ENCODE measurements around the gene ATXN7L1.
"Not testable (repeated sequence)": the region's sequence is repeated elsewhere in the genome, so short reads cannot be mapped to it uniquely, and the experiment has no call there.

Gene ATXN7L1

DNA sequence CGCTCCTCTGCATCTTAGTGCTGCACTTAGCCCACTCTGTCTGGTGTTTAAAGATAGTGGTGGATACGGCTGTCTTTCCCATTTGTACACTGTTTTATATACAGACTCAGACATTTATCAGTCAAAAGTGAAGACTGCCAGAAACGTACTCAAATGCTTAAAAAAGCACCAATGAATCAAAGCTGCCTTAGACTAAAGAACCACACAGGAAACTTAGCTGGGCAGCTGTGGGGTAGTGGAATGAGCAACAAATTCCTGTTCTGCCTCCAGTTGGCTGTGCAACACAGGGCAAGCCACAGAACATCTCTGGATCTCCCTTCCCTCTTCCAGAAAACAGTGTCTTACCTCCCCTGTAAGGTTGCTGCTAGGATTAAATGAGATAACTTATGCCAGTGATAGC, 76.0 kb downstream of the ATXN7L1 start:
- no peak for DNase-seq

DNA sequence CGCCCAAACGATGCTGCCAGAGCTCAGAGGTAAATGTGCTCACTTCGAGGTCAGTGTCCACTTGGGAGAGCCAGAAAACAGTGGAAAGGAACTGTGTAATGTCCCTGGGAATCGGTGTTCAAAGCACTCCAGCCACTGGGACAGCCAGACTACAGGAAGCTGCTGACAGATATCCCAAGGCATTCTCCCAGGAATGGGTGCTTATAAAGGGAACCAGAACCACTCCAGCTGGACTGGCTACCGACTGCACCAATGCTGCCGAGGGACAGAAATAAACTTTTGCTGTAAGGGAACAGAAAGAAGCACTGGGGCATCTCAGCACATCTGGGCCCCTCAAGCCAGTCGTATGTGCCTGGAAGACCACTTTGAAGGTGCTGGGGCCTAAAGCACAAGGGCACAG, 76.7 kb downstream of the ATXN7L1 start:
- no peak for DNase-seq

DNA sequence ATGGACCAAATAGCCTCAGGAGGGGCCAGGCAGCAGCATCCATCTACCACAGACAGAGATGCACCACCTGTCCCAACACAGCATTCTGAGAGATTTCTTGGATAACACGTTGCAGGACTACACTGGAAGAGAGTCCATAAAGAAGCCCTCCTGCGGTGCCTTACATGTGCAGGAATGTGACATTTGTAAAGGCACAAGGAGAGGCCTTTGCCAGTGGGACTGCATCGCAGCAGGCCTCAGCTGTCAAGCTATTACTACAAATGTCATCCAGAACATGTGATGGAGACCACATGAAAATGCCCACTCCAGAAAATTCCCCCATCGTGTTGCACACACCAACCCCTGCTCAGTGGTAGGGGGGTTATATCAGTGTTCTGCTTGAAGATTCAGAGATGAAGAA, 77.4 kb downstream of the ATXN7L1 start:
- no peak for DNase-seq

DNA sequence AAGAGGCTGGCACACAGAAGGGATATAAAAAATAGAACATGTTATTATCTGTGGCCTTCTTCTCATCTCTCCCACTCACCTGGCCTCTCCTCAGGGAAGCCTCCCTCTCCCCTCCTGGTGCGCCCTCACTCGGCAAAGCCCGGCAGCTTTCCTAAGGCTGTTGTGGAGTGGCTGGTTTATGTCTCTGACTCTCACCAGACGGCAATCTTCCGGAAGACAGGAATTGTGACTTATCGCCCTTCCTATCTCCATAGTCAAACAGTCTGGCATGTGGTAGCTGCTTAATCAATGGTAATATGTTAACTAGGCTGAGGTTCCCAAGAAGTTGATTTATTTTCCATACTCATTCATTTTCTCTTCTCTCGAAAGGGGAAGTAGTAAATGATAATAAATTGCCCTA, 78.7 kb downstream of the ATXN7L1 start:
- no peak for DNase-seq

DNA sequence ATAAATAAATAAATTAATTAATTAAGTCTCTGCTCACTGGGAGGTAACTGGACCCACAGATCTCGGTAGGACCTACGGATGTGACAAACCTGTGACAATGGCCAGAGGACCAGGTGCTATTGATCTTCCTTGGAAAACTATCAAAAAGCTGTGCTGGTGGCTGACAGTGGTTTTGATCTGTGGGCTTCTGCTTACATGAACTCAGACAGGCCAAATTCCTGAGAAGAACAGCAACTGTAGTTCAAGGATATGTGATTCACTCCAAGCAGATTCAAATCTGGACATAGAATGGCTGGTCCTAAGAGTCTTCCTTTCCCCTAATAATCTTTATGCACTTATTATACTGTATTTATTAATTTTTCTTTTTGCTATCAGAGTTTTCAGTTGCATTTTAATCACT, 80.0 kb downstream of the ATXN7L1 start:
- DNase-seq = no peak

DNA sequence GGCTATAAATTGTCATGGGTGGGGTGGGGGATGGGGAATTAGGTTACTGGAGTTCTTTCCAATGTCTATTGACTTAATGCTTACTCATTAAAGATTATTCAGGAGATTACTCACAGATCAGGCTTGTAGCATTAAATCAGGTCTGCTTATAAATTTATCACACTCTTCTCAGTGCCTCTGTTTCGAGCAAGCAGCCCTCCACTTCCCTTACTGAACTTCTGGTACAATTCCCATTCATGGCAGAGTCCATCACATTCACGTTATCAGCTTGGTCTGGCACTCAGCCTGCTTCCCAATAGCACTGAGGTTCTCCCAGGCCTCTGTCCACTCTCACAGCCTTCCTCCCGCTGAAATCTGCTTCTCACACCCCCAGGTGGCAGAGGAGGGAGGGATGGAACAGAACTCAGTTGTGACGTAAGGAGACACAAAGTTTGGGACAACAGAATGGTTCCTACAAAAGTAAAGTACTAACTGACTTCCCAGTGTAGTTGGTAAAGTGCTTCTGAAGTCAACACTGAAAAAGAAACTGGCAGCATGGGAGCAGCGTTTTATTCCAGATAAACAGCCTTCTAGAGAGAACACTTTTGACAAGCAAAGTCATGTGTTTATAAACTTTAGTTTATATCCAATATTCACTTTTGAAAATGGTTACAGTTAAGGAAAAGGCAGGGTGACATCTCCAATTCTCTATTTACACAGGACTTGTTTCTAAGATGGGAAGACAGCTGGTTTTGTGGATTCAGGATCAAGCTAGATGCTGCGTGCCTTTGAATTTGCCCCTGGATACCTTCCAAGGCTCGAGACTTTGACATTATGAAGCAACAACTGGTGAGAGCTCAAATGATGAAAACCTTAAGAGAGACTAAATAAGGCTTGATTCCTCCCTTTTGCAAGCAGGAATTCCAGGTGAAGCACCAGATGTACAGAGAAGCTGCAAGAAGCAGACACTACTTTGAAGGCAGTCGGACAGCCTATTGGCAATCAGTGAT, 81.4 kb downstream of the ATXN7L1 start:
- no peak for DNase-seq

DNA sequence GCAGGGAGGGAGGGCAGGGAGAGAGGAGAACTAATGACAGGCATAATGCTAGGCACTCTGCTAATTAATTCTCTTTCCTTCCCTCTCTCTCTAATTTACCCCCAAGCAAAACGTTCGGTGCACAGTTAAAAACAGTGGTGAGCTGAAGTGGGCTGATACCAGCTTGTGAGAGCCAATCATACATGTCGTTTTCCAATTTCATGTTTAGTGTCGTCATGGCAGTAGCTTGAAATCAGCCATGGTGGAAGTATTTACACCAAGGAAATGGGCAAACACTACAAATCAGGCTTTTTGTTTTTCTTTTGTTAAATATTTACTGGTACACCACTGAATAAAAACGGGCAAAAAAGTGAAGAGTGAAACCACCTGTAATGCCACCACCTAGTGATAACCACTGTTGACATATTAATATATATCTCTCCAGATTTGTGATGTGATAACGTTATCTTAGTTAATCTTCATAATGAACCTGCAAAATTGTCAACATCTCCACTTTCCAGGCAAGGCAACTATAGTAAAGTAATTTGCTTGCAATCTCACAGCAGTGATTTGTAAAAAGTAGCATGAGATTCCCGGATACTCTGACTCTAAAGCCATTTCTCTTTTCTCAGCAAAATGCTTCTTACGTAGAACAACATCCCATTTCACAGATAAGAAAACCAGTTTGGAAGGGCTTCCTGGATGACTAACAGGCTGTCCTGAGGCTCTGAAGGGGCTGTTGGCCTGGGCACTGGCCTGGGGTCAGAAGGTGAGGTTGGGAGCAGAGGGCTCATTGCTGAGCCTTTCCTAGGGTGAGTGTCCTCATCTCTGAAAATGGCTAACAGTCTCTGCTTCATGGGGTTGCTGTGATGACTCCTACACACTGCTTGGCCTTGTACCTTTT, 83.7 kb downstream of the ATXN7L1 start:
- no peak for DNase-seq

DNA sequence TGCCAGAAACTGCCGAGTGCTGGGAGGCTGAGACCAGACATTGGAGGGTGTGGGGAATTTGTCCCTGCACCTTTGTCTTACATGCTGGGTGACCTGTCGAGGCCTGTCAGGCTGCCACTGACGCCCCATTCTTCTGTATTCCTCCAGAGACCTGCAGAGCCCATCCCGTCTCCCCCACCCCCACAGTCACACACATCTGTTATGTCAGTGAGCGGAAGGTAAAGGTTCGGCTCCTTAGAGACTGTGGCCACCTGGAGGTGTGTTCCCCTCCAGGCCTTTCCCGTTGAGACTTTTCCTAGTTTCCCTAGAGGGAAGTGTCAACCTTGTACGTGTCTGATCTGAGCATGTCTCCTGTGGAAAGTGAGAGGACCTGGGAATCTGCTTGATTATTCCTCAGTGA, 84.5 kb downstream of the ATXN7L1 start:
- no peak for DNase-seq

DNA sequence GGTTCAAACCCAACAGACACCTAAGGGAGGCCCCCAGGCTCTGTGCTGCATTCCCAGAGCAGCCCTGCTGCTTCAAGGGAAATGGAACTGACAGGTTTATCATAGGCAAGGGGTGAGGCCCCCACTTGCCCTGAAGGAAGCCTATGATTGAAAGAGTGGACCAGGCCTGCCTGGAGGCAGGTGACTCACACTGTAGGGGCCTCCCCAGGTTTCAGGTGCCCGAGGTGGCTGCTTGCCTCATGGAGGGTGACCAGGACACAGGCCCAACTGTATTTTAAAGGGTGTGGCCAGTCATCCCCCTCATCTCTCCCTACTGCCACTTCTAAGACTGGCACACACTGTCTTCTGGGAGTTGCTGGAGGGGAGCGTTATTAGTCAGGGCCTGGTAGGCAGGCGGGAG, 85.4 kb downstream of the ATXN7L1 start:
- DNase-seq = no peak

DNA sequence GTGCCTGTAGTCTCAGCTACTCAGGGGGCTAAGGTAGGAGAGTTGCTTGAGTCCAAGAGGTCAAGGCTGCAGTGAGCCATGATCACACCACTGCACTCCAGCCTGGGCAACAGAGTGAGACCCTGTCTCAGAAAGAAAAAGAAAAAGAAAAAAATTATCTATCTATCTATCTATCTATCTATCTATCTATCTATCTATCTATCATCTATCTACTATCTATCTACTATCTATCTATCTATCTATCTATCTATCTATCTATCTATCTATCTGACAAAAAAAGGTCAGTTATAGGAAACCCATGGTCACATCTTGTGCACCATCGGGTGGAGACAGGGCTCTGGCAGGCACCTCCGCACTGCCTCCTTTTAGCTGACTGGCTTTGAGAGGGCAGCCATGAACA, 85.9 kb downstream of the ATXN7L1 start:
- not testable (repeated sequence) for DNase-seq

DNA sequence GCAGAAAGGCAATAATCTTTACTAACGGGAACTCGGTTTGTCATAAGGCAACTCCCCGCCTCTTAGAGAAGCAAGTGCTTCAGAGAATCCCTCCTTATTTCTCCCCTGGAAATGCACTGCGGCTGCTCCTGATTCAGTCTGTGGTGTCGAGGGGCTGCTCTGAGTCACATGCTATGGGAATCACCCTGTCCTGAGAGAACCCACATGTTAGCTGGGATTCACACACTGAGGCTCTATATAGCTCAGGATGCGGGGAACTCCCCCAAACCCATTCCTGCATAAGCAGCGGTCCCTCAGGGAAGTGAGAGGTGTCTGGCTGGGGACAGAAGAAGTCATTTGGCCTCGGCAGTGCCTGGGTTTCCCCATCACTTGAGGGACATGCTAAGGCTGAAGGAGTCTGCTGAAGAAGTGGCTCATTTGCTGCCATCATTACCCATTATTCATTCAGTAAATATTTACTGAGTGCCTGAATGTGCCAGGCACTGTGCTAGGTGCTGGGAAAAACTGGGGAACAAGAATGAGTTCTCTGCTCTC, 87.5 kb downstream of the ATXN7L1 start:
- DNase-seq = no peak

DNA sequence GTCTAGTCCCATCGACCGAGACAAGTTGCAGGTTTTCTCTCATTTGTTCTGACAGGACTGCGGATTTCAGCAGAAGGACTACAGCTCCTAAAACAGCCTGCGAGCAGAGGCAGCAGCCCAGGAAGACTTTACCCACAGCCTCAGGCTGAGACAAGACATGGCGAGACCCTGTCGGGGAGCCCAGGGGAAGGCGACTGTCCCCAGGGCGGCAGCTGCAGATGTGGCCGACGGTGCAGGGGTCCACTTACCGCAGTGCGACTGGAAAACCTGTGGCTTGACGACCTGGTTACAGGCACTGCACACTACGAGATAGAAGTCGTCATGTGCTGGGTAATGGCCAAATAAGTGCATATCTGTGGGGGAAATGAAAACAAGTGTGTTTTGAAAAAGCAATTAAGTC, 88.0 kb downstream of the ATXN7L1 start:
- DNase-seq = no peak

DNA sequence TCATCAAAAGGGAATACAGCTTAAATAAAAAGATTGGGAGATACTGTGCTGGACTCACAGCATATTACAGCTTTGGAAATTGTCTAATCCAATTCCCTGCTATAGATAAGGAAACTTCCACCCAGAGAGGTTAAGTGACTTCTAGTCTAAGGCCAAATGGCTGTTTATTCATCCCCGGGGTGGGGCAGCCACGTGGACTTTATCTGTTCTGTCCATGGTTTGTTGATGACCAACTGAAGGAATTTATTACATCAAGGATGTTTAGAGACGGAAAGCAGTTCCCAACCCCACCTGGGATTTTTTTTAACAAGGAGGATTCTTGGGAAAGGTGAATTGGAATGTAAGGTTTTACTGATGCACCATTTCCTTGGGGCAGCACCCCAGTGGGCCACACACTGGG, 88.6 kb downstream of the ATXN7L1 start:
- no peak for DNase-seq

DNA sequence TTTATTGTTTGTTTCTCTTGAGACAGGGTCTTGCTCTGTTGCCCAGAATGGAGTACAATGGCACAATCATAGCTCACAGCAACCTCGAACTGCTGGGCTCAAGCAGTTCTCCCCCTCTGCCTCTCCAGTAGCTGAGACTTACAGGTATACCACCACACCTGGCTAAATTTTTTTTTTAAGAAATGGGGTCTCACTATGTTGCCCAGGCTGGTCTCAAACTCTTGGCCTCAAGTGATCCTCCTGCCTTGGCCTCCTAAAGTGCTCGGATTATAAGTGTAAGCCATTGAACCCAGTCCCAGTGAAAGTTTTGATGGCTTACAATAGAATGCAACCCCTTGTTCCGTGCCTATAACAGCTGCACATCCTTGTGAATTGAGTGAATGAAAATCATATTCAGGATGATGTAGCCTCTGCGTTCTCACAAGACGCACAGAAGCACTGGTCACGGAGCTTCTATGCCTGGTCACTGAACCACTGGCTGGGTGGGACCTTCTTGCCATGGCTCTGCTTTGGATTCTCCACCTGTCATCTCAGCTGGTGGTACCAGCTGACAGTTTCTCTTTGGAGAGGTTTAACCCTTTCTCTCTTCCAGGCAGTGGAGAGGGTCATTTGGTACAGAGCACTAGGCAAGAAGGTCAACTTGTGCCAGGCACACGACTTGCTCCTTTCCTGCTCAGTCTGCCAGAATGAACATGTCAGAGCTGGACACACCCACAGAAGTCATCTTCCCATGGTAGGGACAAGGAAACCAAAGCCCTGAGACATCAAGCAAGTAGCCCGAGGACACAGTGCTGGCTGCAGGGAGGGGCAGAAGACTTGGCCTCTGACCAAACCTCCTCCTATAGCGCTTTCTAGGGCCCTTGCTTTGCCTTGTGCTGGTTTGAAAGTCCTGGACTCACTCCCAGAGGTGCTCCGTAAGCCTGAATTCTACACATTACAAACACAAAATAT, 89.6 kb downstream of the ATXN7L1 start:
- no peak for DNase-seq

DNA sequence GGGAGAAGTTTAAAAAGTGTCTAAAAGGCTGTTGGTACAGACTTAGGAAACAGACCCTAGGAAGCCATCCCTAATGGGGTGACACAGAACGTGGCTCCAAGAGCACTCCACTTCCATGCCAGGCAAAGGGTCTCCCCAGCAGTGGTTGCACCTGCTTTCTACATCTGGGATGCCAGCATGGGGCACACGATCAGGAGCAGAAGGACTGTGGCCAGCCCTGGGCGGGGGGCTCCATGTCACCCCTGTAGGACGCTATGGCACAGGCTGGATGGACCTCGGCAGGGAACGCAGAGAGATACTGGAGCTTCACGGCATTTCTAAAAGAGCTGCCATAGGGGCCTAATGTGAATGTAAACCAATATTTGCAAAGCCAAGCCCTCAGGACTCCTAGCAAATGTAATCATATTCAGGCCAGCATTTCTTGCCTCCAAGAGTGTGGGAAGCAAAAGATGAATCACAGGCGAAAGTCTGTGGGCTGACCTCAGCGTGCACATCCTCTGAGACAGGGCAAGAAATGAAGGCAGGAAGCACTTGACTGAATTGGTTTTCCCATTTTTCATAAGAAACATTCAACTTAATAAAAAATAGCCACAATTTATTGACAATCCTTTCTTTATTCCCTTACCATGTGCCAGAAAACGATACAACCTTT, 93.9 kb downstream of the ATXN7L1 start:
- DNase-seq = no peak

DNA sequence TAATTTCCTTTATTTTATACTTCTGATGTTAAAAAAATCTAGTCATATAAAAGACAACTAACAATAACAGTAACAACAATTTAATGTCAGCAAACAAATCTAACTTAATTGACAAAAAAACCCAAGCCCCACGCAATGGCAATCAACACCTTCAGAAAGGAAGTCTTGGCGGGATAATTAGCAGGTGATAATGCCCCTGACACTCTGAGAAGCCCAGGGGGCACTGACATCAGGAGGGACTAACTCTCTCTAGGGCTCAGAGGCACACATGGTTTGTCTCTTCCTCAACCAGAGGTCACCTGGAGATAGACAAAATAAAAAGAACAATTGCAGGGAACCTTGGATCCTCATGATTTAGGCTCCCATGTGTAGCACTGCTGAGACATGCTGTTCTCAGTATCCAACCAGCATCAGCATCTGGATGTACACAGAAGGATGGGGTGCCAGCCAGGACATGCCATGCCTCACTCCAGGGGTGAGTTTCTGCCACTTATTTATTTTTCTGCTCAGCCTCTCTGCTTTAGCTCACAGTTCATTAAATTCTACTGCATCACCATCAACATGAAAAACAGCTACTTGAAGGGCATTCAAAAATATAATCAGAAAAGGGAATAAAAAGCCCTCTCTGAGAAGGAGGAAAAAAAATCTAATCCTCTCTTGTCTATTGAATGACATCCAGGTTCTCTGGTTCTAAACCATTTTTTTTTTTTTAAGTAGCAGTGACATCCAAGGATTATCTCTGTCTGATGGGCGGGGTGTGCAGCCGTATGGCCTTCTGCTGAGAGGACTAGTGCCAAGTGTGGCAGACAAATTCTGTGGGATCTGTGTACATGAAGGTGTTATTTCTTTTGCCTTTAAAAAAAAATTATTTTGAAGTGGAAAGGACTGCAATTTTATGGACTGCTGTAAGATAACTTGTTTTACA, 96.3 kb downstream of the ATXN7L1 start:
- no peak for DNase-seq

DNA sequence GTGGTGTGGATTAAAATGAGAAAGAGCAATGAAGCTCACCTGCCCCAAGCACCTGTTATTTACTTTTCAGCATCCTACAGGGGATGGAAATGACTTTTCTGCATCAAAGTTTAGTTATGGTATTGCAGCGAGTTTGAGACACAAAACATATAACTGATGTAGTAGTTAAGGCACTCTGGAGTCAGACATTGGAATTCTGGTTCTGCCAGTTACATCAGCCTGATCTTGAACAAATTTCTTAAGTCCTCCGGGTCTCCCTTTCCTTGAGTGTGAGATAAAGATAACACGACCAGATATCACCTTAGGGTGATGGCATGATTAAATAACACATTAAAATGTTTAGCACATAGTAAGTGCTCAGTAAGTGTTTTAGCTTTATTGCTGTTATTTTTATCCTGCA, 97.4 kb downstream of the ATXN7L1 start:
- no peak for DNase-seq

DNA sequence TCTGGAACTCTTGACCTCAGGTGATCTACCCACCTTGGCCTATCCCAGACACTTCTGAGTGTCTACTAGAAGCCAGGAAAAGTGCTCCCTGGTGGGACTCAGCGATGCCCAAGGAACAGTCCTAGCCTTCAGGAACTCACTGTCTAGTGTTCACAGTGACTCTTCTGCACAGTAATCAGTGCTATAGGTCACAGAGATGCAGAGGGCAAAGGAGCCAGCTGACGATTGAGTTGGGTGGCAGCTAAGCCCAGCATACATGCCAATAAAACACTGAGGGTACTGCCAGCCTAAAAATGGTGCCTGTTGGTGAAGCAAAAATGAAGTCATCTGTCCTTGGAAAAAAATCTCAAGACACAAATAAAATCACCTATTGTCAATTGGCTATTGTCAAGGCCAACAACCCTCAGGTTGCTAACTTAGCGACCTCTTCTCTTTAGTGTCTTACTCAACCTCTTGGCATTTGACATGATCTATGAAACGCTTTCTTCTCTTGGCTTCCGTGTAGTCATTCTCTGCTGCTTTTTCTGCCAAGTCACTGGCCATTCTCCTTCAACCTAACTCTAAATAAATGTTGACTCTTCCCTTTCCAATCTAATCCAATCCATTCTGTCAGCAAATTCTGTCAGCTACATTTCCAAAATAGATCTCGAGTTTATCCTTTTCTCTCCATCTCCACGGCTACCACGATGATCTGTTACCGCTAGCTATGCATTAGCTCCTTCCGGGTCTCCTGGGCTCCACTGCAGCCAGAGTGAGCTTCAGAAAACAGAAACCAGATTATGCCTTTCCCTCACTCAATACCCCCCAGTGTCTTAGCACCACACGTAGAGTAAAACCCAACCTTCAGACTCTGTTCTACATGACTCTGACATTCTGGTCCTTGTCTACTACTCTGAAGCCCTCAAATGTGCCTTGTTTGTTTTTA, 99.2 kb downstream of the ATXN7L1 start:
- no peak for DNase-seq

DNA sequence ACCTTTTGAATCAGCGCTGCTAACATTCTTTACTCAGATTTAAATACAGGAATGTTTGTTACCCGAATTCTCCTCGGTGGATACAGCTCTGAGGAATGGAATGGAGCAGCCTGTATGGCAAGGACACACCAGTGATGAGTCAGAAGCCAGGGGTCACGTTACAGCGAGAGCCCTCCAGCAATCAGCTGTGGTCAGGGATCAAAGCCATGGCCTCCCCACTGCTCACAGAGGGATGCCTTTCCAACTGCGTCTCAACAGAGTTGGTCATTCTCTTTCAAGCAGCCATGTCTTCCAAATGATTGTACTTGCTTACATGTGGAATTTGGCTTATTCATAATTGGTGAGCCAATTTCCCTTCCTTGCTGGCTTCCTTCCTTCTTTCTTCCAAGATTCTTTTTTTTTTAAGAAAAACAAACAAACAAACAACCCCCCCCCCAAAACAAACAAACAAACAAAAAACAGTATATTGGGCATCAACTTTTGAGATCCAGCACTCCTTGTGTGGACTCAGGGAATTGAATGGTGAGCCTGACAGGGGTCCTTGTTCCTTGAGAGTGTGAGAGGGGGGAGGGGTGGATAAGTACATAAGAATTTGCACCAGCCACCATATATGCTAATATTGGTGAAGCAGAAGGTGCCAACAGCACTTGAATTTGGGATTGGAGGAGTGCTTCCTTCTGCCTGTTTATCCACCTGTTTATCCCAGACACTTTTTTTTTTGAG, 100.2 kb downstream of the ATXN7L1 start:
- no peak for DNase-seq

Measured in NCI-H526 treated with DMSO at 0.1 percent for 48 hours (cell line).